Prostate gland (tissue), 2 donors: ENCODE measurements around the gene TIGD2.

Experiments
- POLR2AphosphoS5 ChIP-seq: sonication (generic); formaldehyde crosslinking; IDR thresholded peaks from one replicate; pipeline ENCODE4 v1.6.1; 2017; ENCODE audit warnings: antibody characterized with exemption
- TF ChIP-seq, protein P1 (sequence below), 4 experiments: fragments of 200-600 bp in 2 of 4; fragments of 450-650 bp in 2 of 4; sonication (generic) in 2 of 4; IDR thresholded peaks; 1 replicate in 3 of 4; 2 replicates in 1 of 4; pipeline ENCODE4 v1.5.1; 2016 to 2019; ENCODE audit warnings: antibody characterized with exemption in 4 of 4, mild to moderate bottlenecking in 2 of 4, moderate library complexity in 2 of 4

DNA sequence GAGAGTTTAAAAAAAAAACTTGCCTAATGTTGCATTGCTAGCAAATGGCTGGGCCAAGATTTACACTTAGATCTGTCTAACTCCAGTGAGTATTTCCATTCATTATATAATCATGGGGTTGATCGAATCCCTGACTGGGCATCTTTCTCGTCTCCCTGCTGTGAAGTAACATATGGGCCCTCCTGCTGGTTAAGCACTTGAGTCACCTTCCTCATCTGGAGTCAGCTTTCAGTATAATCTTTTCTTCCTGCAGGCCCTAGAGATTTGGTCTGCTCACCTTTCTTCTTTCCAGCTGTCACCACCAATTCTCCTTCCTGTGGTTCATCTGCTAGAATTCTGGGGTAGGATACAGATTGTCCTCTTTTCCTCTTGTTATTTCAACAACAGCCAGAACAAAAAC lies 41.6 kb downstream of the TIGD2 start:
- TF ChIP-seq, protein P1, sequence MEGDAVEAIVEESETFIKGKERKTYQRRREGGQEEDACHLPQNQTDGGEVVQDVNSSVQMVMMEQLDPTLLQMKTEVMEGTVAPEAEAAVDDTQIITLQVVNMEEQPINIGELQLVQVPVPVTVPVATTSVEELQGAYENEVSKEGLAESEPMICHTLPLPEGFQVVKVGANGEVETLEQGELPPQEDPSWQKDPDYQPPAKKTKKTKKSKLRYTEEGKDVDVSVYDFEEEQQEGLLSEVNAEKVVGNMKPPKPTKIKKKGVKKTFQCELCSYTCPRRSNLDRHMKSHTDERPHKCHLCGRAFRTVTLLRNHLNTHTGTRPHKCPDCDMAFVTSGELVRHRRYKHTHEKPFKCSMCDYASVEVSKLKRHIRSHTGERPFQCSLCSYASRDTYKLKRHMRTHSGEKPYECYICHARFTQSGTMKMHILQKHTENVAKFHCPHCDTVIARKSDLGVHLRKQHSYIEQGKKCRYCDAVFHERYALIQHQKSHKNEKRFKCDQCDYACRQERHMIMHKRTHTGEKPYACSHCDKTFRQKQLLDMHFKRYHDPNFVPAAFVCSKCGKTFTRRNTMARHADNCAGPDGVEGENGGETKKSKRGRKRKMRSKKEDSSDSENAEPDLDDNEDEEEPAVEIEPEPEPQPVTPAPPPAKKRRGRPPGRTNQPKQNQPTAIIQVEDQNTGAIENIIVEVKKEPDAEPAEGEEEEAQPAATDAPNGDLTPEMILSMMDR (IDR thresholded peaks at IDR 0.05): no peak
- no peak for TF ChIP-seq POLR2AphosphoS5
